Gastrocnemius medialis (tissue), 4 donors: ENCODE measurements around the gene MRPL4.

Experiments used
- CTCF ChIP-seq, 5 experiments: fragments of 450-650 bp in 3 of 5; fragments of 200-600 bp in 2 of 5; sonication (generic) in 2 of 5; IDR thresholded peaks in 4 of 5; conservative IDR thresholded peaks in 1 of 5; 1 replicate in 4 of 5; 2 replicates in 1 of 5; pipeline ENCODE4 v1.5.1; 2016 to 2019; ENCODE audit warnings: antibody characterized with exemption in 5 of 5, mild to moderate bottlenecking in 3 of 5, moderate library complexity in 3 of 5
- POLR2A ChIP-seq, 2 donors: fragments of 450-650 bp; IDR thresholded peaks; one replicate each; pipeline ENCODE4 v1.6.1; 2017; ENCODE audit warnings: antibody characterized with exemption in 2 of 2, mild to moderate bottlenecking in 2 of 2, moderate library complexity in 2 of 2

GRCh38 chr19:10290357-10290875, 38.4 kb downstream of the MRPL4 start:
- TF ChIP-seq CTCF (IDR thresholded peaks at IDR 0.05 in 4 of 5, conservative IDR thresholded peaks at IDR 0.05 in 1 of 5) (no peak), POLR2A (IDR thresholded peaks at IDR 0.05) (no peak)
